ACC112 (cell line): Measurements from ENCODE around the gene IFT52.

Experiments used
- H2AFZ ChIP-seq: fragments of 200-600 bp; sonication (generic); one replicate; pipeline ENCODE4 v1.6.0; 2017; ENCODE audit warnings: antibody characterized with exemption, low read length; ENCODE audit not compliant: unreplicated experiment
- H3K27ac ChIP-seq: fragments of 200-600 bp; sonication (generic); 2 replicates; pipeline ENCODE4 v1.5.1; 2014; ENCODE audit warnings: low read depth, mild to moderate bottlenecking, antibody characterized with exemption, low read length, moderate library complexity
- H3K27me3 ChIP-seq: fragments of 200-600 bp; sonication (generic); 2 replicates; pipeline ENCODE4 v1.6.1; 2014; ENCODE audit warnings: mild to moderate bottlenecking, antibody characterized with exemption, low read length, moderate library complexity, mixed read lengths; ENCODE audit not compliant: insufficient read depth
- H3K36me3 ChIP-seq: fragments of 200-600 bp; sonication (generic); 2 replicates; pipeline ENCODE4 v1.6.1; 2016; ENCODE audit warnings: mild to moderate bottlenecking, antibody characterized with exemption, low read length, moderate library complexity, mixed read lengths; ENCODE audit not compliant: insufficient read depth
- H3K4me1 ChIP-seq: fragments of 200-600 bp; sonication (generic); one replicate; pipeline ENCODE4 v1.6.1; 2016; ENCODE audit warnings: low read length, mixed read lengths; ENCODE audit not compliant: insufficient read depth, unreplicated experiment, control insufficient read depth
- H3K4me3 ChIP-seq: fragments of 200-600 bp; sonication (generic); 2 replicates; pipeline ENCODE4 v1.5.1; 2014; ENCODE audit warnings: mild to moderate bottlenecking, low read depth, low read length
- H3K79me2 ChIP-seq: fragments of 200-600 bp; sonication (generic); one replicate; pipeline ENCODE4 v1.6.0; 2016; ENCODE audit warnings: low read length; ENCODE audit not compliant: control insufficient read depth, unreplicated experiment, insufficient read depth

Gene IFT52, protein sequence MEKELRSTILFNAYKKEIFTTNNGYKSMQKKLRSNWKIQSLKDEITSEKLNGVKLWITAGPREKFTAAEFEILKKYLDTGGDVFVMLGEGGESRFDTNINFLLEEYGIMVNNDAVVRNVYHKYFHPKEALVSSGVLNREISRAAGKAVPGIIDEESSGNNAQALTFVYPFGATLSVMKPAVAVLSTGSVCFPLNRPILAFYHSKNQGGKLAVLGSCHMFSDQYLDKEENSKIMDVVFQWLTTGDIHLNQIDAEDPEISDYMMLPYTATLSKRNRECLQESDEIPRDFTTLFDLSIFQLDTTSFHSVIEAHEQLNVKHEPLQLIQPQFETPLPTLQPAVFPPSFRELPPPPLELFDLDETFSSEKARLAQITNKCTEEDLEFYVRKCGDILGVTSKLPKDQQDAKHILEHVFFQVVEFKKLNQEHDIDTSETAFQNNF

DNA sequence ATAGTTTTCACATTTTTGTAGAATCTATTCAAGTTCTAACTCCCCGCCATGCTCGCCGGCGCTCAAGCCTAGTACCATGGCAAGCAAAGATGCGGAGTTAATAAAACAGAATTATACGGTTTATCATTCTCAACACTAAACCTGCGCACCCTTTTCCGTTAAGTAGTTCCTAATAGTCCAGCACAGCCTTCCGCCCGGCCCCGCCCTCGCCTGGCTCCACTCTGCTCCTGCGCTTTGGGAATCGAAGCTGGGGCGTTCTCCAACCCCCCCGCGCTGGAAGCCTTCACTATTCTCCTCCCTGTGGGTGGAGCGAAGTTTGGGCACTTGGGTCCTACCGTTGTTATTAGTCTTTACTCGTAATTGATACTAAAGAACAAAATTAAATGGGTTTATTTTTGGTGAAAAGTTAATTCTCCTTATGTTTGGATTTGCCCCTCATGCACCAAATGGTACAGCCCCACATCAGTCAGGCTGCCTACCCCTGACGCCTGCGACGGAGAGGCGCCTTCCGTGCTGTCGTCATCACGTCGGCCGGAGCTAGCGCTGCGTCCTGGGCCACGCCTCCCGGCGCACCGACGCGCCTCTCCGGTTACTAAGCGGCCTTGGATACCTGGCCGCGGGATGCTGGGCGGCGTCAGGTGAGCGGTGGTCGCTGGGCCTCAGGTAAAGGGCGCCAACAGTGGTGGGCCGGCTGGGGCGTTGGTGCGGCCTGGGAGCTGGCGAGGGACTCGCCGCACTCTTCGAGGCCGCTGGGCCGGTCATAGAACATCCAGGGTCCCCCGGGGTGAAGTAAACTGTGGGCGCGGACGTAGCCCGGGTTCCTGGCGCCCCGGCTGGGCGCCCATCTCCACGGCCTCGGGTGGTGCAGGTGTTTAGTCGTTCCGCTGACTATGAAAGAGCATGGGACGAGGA is at the start of gene IFT52:
TSS of gene IFT52 (plus strand) at position 546 of the 912 bp plus-strand sequence. CDS start 3,762 bp downstream, outside the sequence.
- no peaks in the 10 kb centered on the region for H3K27me3 ChIP-seq

DNA sequence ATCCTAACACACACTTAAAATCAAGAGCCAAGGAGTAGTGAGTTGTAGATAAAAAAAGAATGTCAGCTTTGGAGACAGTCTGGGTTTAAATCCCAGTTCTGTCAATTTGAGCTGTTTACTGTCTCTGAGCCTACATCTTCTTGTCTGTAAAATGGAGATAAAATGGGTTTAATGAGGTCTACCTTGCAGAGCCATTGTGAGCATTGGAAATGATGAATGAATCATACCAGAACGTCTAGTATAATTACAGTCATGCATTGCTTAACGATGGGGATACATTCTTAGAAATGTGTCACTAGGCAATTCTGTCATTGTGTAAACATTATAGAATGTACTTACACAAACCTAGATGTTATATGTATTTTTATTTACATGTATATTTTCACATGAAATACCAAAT is 49.5 kb upstream of the IFT52 start:
- Histone ChIP-seq H2AFZ (no peak overlapping the region), H3K27ac (no peak overlapping the region), H3K4me1 (peaks cover 10% of the 10 kb centered on the region), H3K27me3 (no peaks in the 10 kb centered on the region), H3K36me3 (no peaks in the 10 kb centered on the region), H3K4me3 (no peak overlapping the region), H3K79me2 (no peaks in the 10 kb centered on the region)

More for the DNA sequence above, at the start of gene IFT52:
- Histone ChIP-seq H3K36me3 (peaks cover 4% of the 10 kb centered on the region; the same call in 1 of the 2 replicates), H3K4me3 (peak within 1 kb of the TSS; percentile 92), H3K4me1 (peaks cover 10% of the 10 kb centered on the region), H2AFZ (peak within 1 kb of the TSS; percentile 99), H3K27ac (peak within 1 kb of the TSS; percentile 91), H3K79me2 (peaks cover 21% of the 10 kb centered on the region)

DNA sequence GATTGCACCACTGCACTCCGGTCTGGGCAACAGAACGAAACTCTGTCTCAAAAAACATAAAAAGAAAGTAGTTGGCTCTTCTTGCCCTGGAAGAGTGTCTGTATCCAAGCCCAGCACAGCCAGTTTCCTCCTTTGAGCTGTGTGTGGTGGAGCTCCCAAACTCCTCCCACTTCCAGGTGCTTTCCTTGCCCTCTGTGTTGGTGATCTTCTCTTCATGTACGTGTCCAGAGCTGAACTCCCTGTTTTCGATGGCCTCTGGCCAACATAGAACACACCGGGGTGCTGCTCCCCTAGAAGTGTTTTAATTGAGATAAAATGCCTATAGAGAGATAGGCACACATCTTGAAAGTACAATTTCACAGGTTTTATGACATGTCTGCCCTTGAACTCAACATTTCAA is 48.6 kb upstream of the IFT52 start:
- no peak overlapping the region for H3K27ac ChIP-seq
- no peak overlapping the region for H3K4me3 ChIP-seq
- no peaks in the 10 kb centered on the region for H3K79me2 ChIP-seq
- H3K36me3 ChIP-seq, result no peaks in the 10 kb centered on the region
- H2AFZ ChIP-seq, result no peak overlapping the region
- H3K4me1 ChIP-seq, result peaks cover 10% of the 10 kb centered on the region
- H3K27me3 ChIP-seq, result no peaks in the 10 kb centered on the region

DNA sequence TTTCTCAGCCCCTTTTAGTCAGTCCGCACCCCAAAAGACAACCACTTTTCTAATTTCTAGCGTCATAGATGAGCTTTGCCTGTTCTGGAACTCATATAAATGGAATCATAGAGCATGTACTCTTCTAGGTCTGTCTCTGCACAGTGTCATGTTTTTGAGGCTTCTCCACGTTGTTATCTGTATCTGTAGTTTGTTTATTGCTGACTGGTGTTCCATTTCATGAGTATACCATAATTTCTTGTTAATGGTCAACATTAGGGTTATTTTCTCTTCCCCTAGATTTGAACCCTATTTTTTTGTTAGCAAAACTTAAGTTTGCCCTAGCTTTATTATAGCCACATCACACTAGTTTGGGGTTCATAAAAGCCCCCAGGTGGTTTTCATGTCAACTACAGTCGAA is 48.1 kb upstream of the IFT52 start:
- Histone ChIP-seq H3K4me1 (peaks cover 10% of the 10 kb centered on the region), H3K36me3 (no peaks in the 10 kb centered on the region), H3K79me2 (no peaks in the 10 kb centered on the region), H3K27ac (no peak overlapping the region), H2AFZ (no peak overlapping the region), H3K27me3 (no peaks in the 10 kb centered on the region), H3K4me3 (no peak overlapping the region)

DNA sequence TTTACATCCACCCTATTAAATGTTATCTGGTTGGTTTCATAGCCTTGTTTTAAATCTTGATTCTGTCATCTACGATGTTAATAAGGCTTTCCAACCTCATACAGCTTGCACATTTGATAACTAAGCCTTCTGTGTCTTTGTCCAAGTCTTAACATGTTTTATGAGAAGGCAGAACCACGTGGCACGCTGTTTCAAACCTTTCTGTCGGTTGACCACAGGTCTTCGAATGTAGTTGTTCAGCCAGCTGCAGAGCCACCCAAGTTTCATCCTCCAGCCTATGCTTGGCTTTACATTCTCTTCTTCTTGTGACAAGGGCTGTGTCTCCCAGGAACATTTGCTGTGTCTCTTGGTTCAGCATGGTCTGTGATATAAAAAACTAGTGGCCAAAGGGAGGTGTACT is 47.6 kb upstream of the IFT52 start:
- no peak overlapping the region for H3K4me3 ChIP-seq
- no peaks in the 10 kb centered on the region for H3K27me3 ChIP-seq
- no peak overlapping the region for H2AFZ ChIP-seq
- H3K36me3 ChIP-seq, result no peaks in the 10 kb centered on the region
- H3K27ac ChIP-seq, result no peak overlapping the region
- peaks cover 10% of the 10 kb centered on the region for H3K4me1 ChIP-seq
- no peaks in the 10 kb centered on the region for H3K79me2 ChIP-seq

DNA sequence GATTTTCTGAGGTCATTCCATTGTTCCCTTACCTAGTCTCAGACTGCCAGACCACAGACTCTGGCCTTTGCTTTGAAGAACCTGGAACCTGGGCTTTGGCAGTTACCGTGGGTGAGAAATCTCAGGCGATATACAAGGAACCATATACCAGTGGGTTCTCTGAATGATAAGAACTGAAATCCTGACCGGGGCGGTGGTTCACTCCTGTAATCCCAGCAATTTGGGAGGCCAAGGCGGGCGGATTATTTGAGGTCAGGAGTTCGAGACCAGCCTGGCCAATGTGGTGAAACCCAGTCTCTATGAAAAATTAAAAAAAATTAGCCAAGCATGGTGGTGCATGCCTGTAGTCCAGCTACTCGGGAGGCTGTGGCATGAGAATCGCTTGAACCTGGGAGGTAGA is 46.2 kb upstream of the IFT52 start:
- Histone ChIP-seq H3K27me3 (no peaks in the 10 kb centered on the region), H3K27ac (no peak overlapping the region), H3K79me2 (no peaks in the 10 kb centered on the region), H3K36me3 (no peaks in the 10 kb centered on the region), H2AFZ (no peak overlapping the region), H3K4me1 (peaks cover 10% of the 10 kb centered on the region), H3K4me3 (no peak overlapping the region)

DNA sequence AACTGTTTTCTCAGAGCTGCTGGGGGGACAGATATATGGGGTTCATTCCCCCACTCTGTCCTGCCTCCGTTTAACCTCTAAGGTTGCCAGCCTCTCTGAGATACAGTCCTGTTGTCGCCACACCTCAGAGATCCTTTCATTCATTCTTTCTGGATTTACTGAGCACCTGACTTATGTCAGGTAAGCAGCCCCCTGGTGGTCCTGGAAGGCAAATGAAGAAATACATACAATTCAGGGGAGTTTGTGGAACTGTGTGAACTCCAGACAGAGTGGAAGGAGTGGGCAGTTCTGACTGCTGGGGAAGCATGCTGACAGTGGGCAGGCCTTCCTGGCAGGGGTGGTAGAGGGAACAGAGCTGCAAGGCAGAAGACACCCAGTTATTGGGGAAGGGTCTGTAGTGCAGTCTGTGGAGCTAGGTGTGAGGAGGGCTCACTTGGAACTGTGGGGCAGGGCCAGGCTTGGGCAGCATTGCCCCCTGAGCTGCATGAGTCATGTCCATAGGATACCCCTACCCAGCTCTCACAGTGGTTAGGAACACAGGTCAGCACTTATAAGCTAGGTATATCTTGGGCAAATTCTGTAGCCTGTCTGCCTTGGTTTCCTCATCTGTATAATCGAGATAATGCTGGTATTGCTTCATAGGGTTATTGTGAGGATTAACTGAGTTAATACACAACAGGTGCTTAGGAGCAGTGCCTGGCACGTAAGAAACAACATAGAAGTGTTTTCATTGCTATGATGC is 44.7 kb upstream of the IFT52 start:
- peaks cover 6% of the 10 kb centered on the region for H3K4me1 ChIP-seq
- H3K27me3 ChIP-seq, result no peaks in the 10 kb centered on the region

DNA sequence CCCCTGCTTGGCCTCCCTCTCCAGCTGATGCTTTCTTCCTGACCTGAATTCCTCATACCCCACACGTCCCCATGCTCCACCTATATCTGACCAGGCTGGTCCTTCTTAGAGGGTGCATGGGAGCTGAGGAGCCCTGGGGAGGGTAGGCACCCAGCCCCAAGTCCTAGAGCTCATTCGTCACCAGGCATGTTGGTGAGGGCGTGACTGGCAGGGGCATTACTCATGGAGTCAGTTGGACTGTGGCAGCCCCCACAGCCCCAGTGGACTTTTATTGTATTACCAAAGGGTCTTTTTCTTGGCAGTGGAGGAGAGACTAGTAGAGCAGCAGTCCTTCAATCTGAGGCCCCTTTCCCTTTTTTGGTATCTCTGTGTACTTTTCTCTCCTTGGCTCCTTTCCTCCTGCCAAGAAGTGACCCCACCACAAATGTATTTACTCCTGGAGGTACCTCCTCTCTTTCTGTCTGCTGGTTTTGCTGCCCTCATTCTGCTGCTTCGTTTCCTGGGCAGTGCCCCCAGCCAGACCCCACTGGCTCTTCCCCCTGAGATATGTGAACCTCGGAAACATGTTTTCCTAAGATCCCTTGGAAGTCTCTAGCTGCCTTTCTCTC is 42.4 kb upstream of the IFT52 start:
- Histone ChIP-seq H3K27me3 (no peaks in the 10 kb centered on the region), H3K36me3 (no peaks in the 10 kb centered on the region), H2AFZ (no peak overlapping the region), H3K4me3 (no peak overlapping the region), H3K4me1 (no peaks in the 10 kb centered on the region), H3K27ac (no peak overlapping the region), H3K79me2 (no peaks in the 10 kb centered on the region)

More for the DNA sequence above, 44.7 kb upstream of the IFT52 start:
- Histone ChIP-seq H3K36me3 (no peaks in the 10 kb centered on the region), H3K4me3 (no peak overlapping the region), H3K27ac (no peak overlapping the region), H2AFZ (no peak overlapping the region), H3K79me2 (no peaks in the 10 kb centered on the region)

DNA sequence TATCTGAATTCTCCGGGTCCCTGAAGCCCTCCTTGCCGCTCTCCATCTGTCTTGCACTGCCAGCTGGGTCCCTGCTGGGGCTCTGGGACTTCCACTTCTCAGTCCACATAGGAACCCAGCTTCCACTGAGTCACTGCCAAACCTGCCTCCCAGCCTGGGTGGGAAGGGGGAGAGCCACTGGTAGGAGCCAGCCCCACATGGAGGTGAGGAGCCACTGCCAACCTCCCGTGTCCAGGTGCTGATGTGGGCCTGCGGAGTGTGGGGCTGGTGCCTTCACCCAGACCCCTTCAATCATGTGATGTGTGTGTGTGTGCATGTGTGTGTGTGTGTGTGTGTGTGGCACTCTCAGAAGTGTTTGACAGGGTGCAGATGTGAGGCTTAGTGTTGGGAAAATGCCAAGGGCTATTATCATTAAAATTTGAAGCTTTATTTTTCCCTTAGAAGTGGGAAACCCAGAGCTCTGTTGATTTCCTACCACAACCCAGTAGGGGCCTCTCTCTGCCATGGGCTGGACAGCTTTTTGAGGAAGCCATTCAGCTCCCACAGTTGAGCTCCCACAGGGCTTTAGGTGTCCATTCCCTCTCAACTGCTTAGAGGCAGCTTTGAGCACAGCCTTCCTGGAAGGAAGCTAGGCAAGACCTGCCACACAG is 41.2 kb upstream of the IFT52 start:
- Histone ChIP-seq H2AFZ (no peak overlapping the region), H3K4me1 (no peaks in the 10 kb centered on the region), H3K4me3 (no peak overlapping the region), H3K27me3 (no peaks in the 10 kb centered on the region), H3K79me2 (no peaks in the 10 kb centered on the region), H3K36me3 (no peaks in the 10 kb centered on the region), H3K27ac (no peak overlapping the region)
